Panc1 (cell line): Measurements from ENCODE around the gene DOCK4. TPM values are rescaled to one million over a fixed set of nuclear protein-coding genes. Genes with fewer than 3 reads are reported as not detected.

Experiments used
- ATAC-seq: fragments of 200-7000 bp; cut with Tn5 transposase; 2 replicates; pipeline ENCODE4 v1.9.1; 2020; ENCODE audit warnings: mild to moderate bottlenecking, moderate library complexity
- BruUV-seq: library from RNA; stranded (reverse); fragments of 400-500 nt; replicated peaks from 2 replicates; lab custom pipeline; 2021; lab: Mats Ljungman, UMichigan
- CTCF ChIA-PET: fragments of 300-600 bp; sonication (Branson Sonifier 250); formaldehyde crosslinking; loops from one replicate; lab custom pipeline; 2022; ENCODE audit warnings: antibody characterized with exemption; lab: Charles Lee
- POLR2A ChIA-PET: fragments of 300-600 bp; sonication (Branson Sonifier 250); formaldehyde crosslinking; loops from one replicate; lab custom pipeline; 2022; ENCODE audit warnings: antibody characterized with exemption; lab: Charles Lee
- DNase-seq: peaks from one replicate; pipeline ENCODE4 v3.0.0-alpha.2; 2010; ENCODE audit warnings: low read depth, low spot score
- H3K27ac ChIP-seq: 2 replicates; pipeline ENCODE4 v1.5.1; 2011; ENCODE audit warnings: mild to moderate bottlenecking, low read length, inconsistent platforms
- H3K27me3 ChIP-seq: fragments of 200-500 bp; sonication (Bioruptor generic); 2 replicates; pipeline ENCODE4 v1.6.0; 2014; ENCODE audit warnings: low read length, inconsistent platforms; ENCODE audit not compliant: control insufficient read depth, insufficient read depth
- H3K36me3 ChIP-seq: fragments of 200-500 bp; sonication (Bioruptor generic); 2 replicates; pipeline ENCODE4 v1.5.1; 2014; ENCODE audit warnings: inconsistent platforms, mild to moderate bottlenecking, low read length, moderate library complexity; ENCODE audit not compliant: control insufficient read depth, insufficient read depth
- H3K4me1 ChIP-seq: 2 replicates; pipeline ENCODE4 v1.5.1; 2011; ENCODE audit warnings: inconsistent platforms, mild to moderate bottlenecking, low read length, moderate library complexity; ENCODE audit not compliant: control insufficient read depth, insufficient read depth
- H3K4me3 ChIP-seq, 2 experiments: 2 replicates each; pipeline ENCODE4 v1.5.1; 2011 to 2012; ENCODE audit warnings: low read depth in 2 of 2, low read length in 2 of 2, mild to moderate bottlenecking in 2 of 2, inconsistent platforms in 1 of 2, moderate library complexity in 1 of 2
- H3K9me3 ChIP-seq: fragments of 200-500 bp; sonication (Bioruptor generic); 2 replicates; pipeline ENCODE4 v1.5.1; 2014; ENCODE audit warnings: low read depth, mild to moderate bottlenecking, inconsistent platforms, low read length, moderate library complexity; ENCODE audit not compliant: control insufficient read depth, insufficient read depth
- POLR2AphosphoS5 ChIP-seq: IDR thresholded peaks from 2 replicates; pipeline ENCODE4 v1.6.1; 2012; ENCODE audit warnings: mild to moderate bottlenecking, low read depth, low read length, moderate library complexity
- SIN3A ChIP-seq: IDR thresholded peaks from 2 replicates; pipeline ENCODE4 v1.6.1; 2012; ENCODE audit warnings: low read depth, mild to moderate bottlenecking, low read length, moderate library complexity, borderline replicate concordance; ENCODE audit not compliant: insufficient read depth
- TCF7L2 ChIP-seq: IDR thresholded peaks from 2 replicates; pipeline ENCODE4 v1.6.1; 2011; ENCODE audit warnings: mild to moderate bottlenecking, low read depth, low read length, inconsistent platforms
- in situ Hi-C: cut with HindIII; loops from 2 replicates; pipeline ENCODE4 v1.10.0; 2016; ENCODE audit warnings: low sequenced_read_pairs, low pct_unique_long_range_greater_than_20kb
- intact Hi-C: fragments of 100-400 bp; cut with micrococcal nuclease; formaldehyde crosslinking; loops from one replicate; pipeline ENCODE4 v1.10.0; 2022; ENCODE audit not compliant: unreplicated experiment
- total RNA-seq: library from RNA; stranded (reverse); gene quantifications from one replicate; pipeline ENCODE4 v1.2.1, GENCODE V29; 2021; ENCODE audit not compliant: unreplicated experiment
- TF ChIP-seq, protein P1 (sequence below): fragments of 450-650 bp; IDR thresholded peaks from 2 replicates; pipeline ENCODE4 v1.5.1; 2017; ENCODE audit warnings: mild to moderate bottlenecking
- TF ChIP-seq, protein P2 (sequence below), 2 experiments: IDR thresholded peaks; 2 replicates each; pipeline ENCODE4 v1.6.1; 2011 to 2012; ENCODE audit warnings: low read depth in 2 of 2, control low read depth in 1 of 2, low read length in 1 of 2, mild to moderate bottlenecking in 1 of 2, moderate library complexity in 1 of 2; ENCODE audit not compliant: insufficient read depth in 1 of 2

The DOCK4 gene
- total RNA-seq, 1 experiment from 2014 or later: 10.8 TPM

DNA sequence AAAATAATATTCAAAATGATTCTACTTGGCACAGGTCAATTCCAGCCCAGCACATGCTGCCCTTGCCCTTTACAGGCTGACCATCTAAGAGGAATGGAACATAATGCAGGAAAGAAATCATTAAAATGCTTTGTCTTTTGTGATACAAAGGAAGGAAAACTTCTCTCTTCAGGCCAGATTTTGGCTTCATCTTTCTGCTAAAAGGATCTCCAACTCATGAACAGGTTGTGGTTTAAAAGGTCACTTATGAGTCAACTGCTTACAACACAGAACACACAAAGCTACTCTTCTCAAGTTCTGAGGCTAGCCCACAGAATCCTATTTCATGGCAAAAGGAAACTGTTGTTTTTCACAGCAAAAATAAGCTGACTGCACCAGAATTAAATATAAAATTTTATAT is 197.1 kb downstream of the DOCK4 start:
- POLR2A ChIA-PET: no interaction called here
- in situ Hi-C loops: no loop called here
- CTCF ChIA-PET: no interaction called here

DNA sequence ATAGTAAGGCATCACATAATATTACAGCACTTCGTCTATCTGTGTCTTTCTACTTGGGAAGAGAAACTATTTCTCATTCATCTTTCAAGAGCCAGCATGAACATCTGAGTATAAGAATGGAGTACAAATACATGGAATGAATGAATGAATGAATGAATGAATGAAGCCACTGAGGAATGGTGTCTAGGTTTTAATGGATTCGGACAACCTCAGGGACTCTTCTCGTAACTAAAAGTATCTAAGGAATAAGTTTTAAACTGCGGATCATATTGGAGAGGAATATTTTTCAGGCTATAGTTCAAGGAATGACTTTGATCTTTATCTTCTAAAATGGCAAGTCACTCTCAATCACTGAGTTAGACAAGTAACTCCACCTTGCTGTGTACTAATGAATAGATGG is 199.0 kb downstream of the DOCK4 start:
- BruUV-seq: no TSS peak
- DNase-seq (no peak), ATAC-seq (no peak)
- H3K9me3 ChIP-seq: no peaks in the 10 kb centered on the region
- no peaks in the 10 kb centered on the region for H3K27me3 ChIP-seq
- no peak overlapping the region for H3K27ac ChIP-seq
- no peaks in the 10 kb centered on the region for H3K36me3 ChIP-seq
- intact Hi-C loops (no loop called here), in situ Hi-C loops (no loop called here)
- no peaks in the 10 kb centered on the region for H3K4me1 ChIP-seq
- H3K4me3 ChIP-seq: no peak overlapping the region
- ChIA-PET POLR2A (no interaction called here), CTCF (no interaction called here)
- TF ChIP-seq POLR2AphosphoS5 (no peak), TCF7L2 (no peak), SIN3A (no peak)
- TF ChIP-seq, protein P1, sequence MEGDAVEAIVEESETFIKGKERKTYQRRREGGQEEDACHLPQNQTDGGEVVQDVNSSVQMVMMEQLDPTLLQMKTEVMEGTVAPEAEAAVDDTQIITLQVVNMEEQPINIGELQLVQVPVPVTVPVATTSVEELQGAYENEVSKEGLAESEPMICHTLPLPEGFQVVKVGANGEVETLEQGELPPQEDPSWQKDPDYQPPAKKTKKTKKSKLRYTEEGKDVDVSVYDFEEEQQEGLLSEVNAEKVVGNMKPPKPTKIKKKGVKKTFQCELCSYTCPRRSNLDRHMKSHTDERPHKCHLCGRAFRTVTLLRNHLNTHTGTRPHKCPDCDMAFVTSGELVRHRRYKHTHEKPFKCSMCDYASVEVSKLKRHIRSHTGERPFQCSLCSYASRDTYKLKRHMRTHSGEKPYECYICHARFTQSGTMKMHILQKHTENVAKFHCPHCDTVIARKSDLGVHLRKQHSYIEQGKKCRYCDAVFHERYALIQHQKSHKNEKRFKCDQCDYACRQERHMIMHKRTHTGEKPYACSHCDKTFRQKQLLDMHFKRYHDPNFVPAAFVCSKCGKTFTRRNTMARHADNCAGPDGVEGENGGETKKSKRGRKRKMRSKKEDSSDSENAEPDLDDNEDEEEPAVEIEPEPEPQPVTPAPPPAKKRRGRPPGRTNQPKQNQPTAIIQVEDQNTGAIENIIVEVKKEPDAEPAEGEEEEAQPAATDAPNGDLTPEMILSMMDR: no peak
- TF ChIP-seq, protein P2, sequence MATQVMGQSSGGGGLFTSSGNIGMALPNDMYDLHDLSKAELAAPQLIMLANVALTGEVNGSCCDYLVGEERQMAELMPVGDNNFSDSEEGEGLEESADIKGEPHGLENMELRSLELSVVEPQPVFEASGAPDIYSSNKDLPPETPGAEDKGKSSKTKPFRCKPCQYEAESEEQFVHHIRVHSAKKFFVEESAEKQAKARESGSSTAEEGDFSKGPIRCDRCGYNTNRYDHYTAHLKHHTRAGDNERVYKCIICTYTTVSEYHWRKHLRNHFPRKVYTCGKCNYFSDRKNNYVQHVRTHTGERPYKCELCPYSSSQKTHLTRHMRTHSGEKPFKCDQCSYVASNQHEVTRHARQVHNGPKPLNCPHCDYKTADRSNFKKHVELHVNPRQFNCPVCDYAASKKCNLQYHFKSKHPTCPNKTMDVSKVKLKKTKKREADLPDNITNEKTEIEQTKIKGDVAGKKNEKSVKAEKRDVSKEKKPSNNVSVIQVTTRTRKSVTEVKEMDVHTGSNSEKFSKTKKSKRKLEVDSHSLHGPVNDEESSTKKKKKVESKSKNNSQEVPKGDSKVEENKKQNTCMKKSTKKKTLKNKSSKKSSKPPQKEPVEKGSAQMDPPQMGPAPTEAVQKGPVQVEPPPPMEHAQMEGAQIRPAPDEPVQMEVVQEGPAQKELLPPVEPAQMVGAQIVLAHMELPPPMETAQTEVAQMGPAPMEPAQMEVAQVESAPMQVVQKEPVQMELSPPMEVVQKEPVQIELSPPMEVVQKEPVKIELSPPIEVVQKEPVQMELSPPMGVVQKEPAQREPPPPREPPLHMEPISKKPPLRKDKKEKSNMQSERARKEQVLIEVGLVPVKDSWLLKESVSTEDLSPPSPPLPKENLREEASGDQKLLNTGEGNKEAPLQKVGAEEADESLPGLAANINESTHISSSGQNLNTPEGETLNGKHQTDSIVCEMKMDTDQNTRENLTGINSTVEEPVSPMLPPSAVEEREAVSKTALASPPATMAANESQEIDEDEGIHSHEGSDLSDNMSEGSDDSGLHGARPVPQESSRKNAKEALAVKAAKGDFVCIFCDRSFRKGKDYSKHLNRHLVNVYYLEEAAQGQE (IDR thresholded peaks at IDR 0.05; ENCODE audit: insufficient read depth in 1 of 2, low read depth in 2 of 2, low read length in 1 of 2): no peak

More for the DNA sequence above, 197.1 kb downstream of the DOCK4 start:
- TF ChIP-seq, protein P1: no peak
- TF ChIP-seq SIN3A: no peak
- TF ChIP-seq, protein P2 (IDR thresholded peaks at IDR 0.05; ENCODE audit: insufficient read depth in 1 of 2, low read depth in 2 of 2, low read length in 1 of 2): no peak
- no peak for TF ChIP-seq TCF7L2
- TF ChIP-seq POLR2AphosphoS5: no peak
- ATAC-seq: no peak
- Histone ChIP-seq H3K36me3 (no peaks in the 10 kb centered on the region), H3K27ac (no peak overlapping the region), H3K9me3 (no peaks in the 10 kb centered on the region), H3K4me3 (no peak overlapping the region), H3K4me1 (no peaks in the 10 kb centered on the region), H3K27me3 (no peaks in the 10 kb centered on the region)
- peak; percentile 20 for DNase-seq
- intact Hi-C loops: no loop called here
- BruUV-seq: no TSS peak
